Measurements from ENCODE around the gene PRKCE.

PRKCE gene

DNA sequence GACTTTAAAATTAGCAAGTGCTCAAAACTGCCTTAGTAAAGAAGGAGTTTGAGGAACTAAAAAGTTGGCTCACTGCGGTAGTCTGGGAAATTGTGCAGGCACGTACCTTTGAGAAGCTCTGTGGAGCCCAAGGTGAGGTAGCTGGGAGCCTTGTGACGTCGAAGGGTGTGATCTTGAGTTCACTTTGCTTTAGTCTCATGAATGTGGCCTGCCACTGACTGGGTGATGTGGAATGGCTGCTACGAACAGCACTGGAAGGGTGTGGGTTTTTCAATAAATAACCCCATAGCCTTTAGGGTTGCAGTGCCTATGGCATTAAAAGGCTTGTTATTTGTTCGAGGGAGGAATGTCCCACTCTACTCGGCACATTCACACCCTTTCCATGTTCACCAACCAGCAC is 312.3 kb downstream of the PRKCE start:
- TF ChIP-seq FOXP2 (optimal IDR thresholded peaks at IDR 0.05; ENCODE audit: control extremely low read depth, extremely low read length, insufficient read depth) (no peak), EZH2 (IDR thresholded peaks at IDR 0.05) (no peak), POLR2AphosphoS5 (IDR thresholded peaks at IDR 0.05; ENCODE audit: borderline replicate concordance, low read depth, low read length) (no peak)
- no peak overlapping the region for H3K4me3 ChIP-seq
- DNase-seq (ENCODE audit: low read depth, low spot score) = no peak
- H3K36me3 ChIP-seq (ENCODE audit: insufficient read depth, low read length) = no peaks in the 10 kb centered on the region
- H3K9me3 ChIP-seq (ENCODE audit: low read depth, low read length) = no peaks in the 10 kb centered on the region
- no peak overlapping the region for H3K27ac ChIP-seq
- H3K9ac ChIP-seq (ENCODE audit: insufficient read length) = no peak overlapping the region

DNA sequence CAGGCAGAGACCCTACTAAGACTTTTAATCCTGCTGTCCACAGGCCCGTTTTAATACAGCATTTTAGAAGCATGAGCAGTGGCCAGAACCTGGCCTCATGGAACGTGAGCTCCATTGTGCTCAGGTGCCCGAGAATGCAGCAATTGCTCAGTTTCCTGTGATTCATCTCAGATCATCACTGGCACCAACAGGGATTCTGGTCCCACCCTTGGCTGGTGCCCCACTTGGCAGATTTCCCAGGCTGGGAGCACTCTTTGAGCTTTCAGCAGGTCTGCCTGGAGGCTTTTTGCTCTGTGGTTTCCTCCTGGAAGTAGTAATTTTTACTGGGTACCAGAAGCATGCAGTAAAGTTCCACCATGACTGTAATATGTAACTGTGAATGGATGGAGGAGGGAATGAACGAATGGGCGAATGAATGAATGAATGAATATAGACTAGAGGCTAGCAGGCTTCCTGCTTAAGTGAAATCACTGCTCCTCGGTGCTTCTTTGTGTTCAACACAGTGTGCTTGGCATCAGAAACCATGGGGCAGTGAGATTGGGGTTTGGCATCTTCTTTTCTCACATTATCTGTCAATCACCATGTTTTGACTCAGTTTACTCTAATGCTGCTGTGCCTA is 312.9 kb downstream of the PRKCE start:
- H3K36me3 ChIP-seq (ENCODE audit: insufficient read depth, low read length) = no peaks in the 10 kb centered on the region
- peak; percentile 91 for DNase-seq (ENCODE audit: low read depth, low spot score)
- no peaks in the 10 kb centered on the region for H3K9me3 ChIP-seq (ENCODE audit: low read depth, low read length)
- no peak overlapping the region for H3K27ac ChIP-seq
- no peak for TF ChIP-seq FOXP2 (optimal IDR thresholded peaks at IDR 0.05; ENCODE audit: control extremely low read depth, extremely low read length, insufficient read depth)
- TF ChIP-seq EZH2 (IDR thresholded peaks at IDR 0.05) = no peak
- no peak for TF ChIP-seq POLR2AphosphoS5 (IDR thresholded peaks at IDR 0.05; ENCODE audit: borderline replicate concordance, low read depth, low read length)
- no peak overlapping the region for H3K9ac ChIP-seq (ENCODE audit: insufficient read length)
- no peak overlapping the region for H3K4me3 ChIP-seq

DNA sequence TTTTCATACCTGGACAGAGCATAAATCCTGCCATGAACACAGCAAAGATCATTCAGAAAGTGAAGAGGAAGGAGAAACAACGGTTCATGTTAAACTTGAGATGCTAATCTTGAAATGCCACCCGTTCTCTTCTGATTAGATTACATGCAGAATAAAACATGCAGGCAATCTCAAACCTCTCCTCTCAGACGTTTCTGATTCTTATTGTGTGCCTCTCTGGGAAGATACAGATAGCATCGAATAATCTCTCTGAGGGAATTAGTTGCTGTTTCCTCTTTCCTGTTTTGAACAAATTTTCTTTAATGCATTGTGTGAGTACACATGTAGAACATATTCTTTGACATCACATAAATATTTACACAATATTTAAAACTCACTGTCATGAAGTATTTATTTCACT is 313.4 kb downstream of the PRKCE start:
- no peak overlapping the region for H3K9ac ChIP-seq (ENCODE audit: insufficient read length)

GRCh38 chr2:45965871-45966498 is 314.5 kb downstream of the PRKCE start:
- no peak for DNase-seq (ENCODE audit: low read depth, low spot score)
- no peaks in the 10 kb centered on the region for H3K9me3 ChIP-seq (ENCODE audit: low read depth, low read length)
- no peak overlapping the region for H3K9ac ChIP-seq (ENCODE audit: insufficient read length)
- H3K36me3 ChIP-seq (ENCODE audit: insufficient read depth, low read length) = no peaks in the 10 kb centered on the region
- no peak overlapping the region for H3K27ac ChIP-seq
- TF ChIP-seq FOXP2 (optimal IDR thresholded peaks at IDR 0.05; ENCODE audit: control extremely low read depth, extremely low read length, insufficient read depth) (no peak), POLR2AphosphoS5 (IDR thresholded peaks at IDR 0.05; ENCODE audit: borderline replicate concordance, low read depth, low read length) (no peak), EZH2 (IDR thresholded peaks at IDR 0.05) (no peak)
- H3K4me3 ChIP-seq = no peak overlapping the region

More for the DNA sequence above, 313.4 kb downstream of the PRKCE start:
- Histone ChIP-seq H3K36me3 (ENCODE audit: insufficient read depth, low read length) (no peaks in the 10 kb centered on the region), H3K9me3 (ENCODE audit: low read depth, low read length) (no peaks in the 10 kb centered on the region), H3K4me3 (no peak overlapping the region), H3K27ac (no peak overlapping the region)
- no peak for DNase-seq (ENCODE audit: low read depth, low spot score)
- no peak for TF ChIP-seq EZH2 (IDR thresholded peaks at IDR 0.05)
- TF ChIP-seq FOXP2 (optimal IDR thresholded peaks at IDR 0.05; ENCODE audit: control extremely low read depth, extremely low read length, insufficient read depth) = no peak
- TF ChIP-seq POLR2AphosphoS5 (IDR thresholded peaks at IDR 0.05; ENCODE audit: borderline replicate concordance, low read depth, low read length) = no peak

DNA sequence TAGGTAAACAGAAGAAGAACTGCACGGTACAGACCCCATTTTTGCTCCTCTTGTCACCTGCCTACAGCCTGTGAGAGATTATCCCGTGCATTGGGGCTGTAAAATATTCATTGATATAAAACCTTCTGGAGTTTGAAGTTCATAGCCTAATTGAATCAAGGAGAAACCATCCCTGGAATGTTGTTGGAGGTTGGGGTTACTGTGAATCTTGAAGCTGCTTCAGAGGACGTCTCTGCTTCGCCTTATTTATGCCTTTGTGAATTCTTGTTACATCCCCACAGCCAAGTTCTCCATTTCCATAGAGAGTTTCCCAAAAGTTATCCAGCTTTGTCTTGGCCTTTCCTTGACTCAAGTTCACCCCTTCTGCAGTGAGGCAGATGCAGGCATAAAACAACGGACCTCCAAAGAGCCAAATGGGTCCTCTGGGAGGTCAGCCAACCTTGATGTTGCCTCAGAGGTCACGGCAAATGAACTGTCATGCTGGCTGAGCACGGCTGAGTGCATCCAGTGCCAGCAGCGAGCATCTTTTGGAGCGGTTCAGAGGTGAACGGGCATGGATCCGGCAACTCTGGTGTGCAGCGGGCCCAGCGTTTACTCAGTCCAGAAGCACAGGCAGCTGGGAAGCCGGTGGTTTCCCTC is 317.6 kb downstream of the PRKCE start:
- Histone ChIP-seq H3K4me3 (no peak overlapping the region), H3K9ac (ENCODE audit: insufficient read length) (no peak overlapping the region), H3K36me3 (ENCODE audit: insufficient read depth, low read length) (no peaks in the 10 kb centered on the region), H3K9me3 (ENCODE audit: low read depth, low read length) (no peaks in the 10 kb centered on the region), H3K27ac (no peak overlapping the region)
- no peak for DNase-seq (ENCODE audit: low read depth, low spot score)
- TF ChIP-seq POLR2AphosphoS5 (IDR thresholded peaks at IDR 0.05; ENCODE audit: borderline replicate concordance, low read depth, low read length) (no peak), EZH2 (IDR thresholded peaks at IDR 0.05) (no peak), FOXP2 (optimal IDR thresholded peaks at IDR 0.05; ENCODE audit: control extremely low read depth, extremely low read length, insufficient read depth) (no peak)

GRCh38 chr2:45973426-45973825 is 322.0 kb downstream of the PRKCE start:
- TF ChIP-seq FOXP2 (optimal IDR thresholded peaks at IDR 0.05; ENCODE audit: control extremely low read depth, extremely low read length, insufficient read depth) (no peak), EZH2 (IDR thresholded peaks at IDR 0.05) (no peak), POLR2AphosphoS5 (IDR thresholded peaks at IDR 0.05; ENCODE audit: borderline replicate concordance, low read depth, low read length) (no peak)
- no peak for DNase-seq (ENCODE audit: low read depth, low spot score)
- no peak overlapping the region for H3K27ac ChIP-seq
- no peaks in the 10 kb centered on the region for H3K36me3 ChIP-seq (ENCODE audit: insufficient read depth, low read length)
- H3K9me3 ChIP-seq (ENCODE audit: low read depth, low read length) = no peaks in the 10 kb centered on the region
- H3K4me3 ChIP-seq = no peak overlapping the region
- H3K9ac ChIP-seq (ENCODE audit: insufficient read length) = no peak overlapping the region

- no peak overlapping the region for H3K9ac ChIP-seq (ENCODE audit: insufficient read length)
- TF ChIP-seq POLR2AphosphoS5 (IDR thresholded peaks at IDR 0.05; ENCODE audit: borderline replicate concordance, low read depth, low read length) = no peak
- TF ChIP-seq EZH2 (IDR thresholded peaks at IDR 0.05) = no peak
- no peaks in the 10 kb centered on the region for H3K36me3 ChIP-seq (ENCODE audit: insufficient read depth, low read length)
- no peaks in the 10 kb centered on the region for H3K9me3 ChIP-seq (ENCODE audit: low read depth, low read length)
- no peak overlapping the region for H3K4me3 ChIP-seq
- DNase-seq (ENCODE audit: low read depth, low spot score) = no peak
- H3K27ac ChIP-seq = no peak overlapping the region
Measured at GRCh38 chr2:45974056-45974455, 322.6 kb downstream of the PRKCE start.

- Histone ChIP-seq H3K36me3 (ENCODE audit: insufficient read depth, low read length) (no peaks in the 10 kb centered on the region), H3K4me3 (no peak overlapping the region), H3K27ac (no peak overlapping the region), H3K9ac (ENCODE audit: insufficient read length) (no peak overlapping the region), H3K9me3 (ENCODE audit: low read depth, low read length) (no peaks in the 10 kb centered on the region)
- TF ChIP-seq FOXP2 (optimal IDR thresholded peaks at IDR 0.05; ENCODE audit: control extremely low read depth, extremely low read length, insufficient read depth) (no peak), EZH2 (IDR thresholded peaks at IDR 0.05) (no peak), POLR2AphosphoS5 (IDR thresholded peaks at IDR 0.05; ENCODE audit: borderline replicate concordance, low read depth, low read length) (no peak)
- no peak for DNase-seq (ENCODE audit: low read depth, low spot score)
Measured at GRCh38 chr2:45974762-45975408, 323.4 kb downstream of the PRKCE start.
